Suprapubic skin (tissue), 4 donors: Measurements from ENCODE around the gene NLGN4Y.

Source experiments
- CTCF ChIP-seq, 2 donors: fragments of 200-600 bp in 1 of 2; fragments of 450-650 bp in 1 of 2; sonication (generic) in 1 of 2; IDR thresholded peaks; one replicate each; pipeline ENCODE4 v1.5.1; 2016 to 2019; ENCODE audit warnings: antibody characterized with exemption in 2 of 2, mild to moderate bottlenecking in 1 of 2, moderate library complexity in 1 of 2
- EP300 ChIP-seq: sonication (generic); formaldehyde crosslinking; IDR thresholded peaks from one replicate; pipeline ENCODE4 v1.6.1; 2017; ENCODE audit warnings: antibody characterized with exemption
- POLR2A ChIP-seq, 2 donors: fragments of 450-650 bp; IDR thresholded peaks; one replicate each; pipeline ENCODE4 v1.6.1; 2017; ENCODE audit warnings: antibody characterized with exemption in 2 of 2, mild to moderate bottlenecking in 2 of 2, moderate library complexity in 2 of 2
- POLR2AphosphoS5 ChIP-seq, 3 donors: sonication (generic); formaldehyde crosslinking; IDR thresholded peaks; one replicate each; pipeline ENCODE4 v1.6.1; 2017; ENCODE audit warnings: antibody characterized with exemption in 3 of 3

DNA sequence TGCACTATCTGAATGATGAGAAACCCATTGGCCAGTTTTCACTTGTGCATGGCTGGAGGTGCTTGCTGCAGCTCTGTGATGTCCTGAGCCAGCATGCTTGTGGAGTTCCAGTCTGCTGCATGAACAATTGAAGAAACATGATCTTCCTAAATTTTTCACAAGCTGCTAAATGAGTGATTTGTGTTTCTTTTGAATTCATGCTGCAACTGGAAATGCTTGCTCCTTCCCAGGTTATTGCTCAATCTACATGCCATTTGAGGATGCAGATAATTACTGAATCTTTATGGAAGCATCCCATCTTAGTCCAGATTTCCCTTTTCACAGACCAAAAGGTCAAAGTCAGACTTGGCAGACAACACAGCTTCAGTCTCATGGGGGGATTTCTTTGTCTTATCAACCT lies 170.2 kb downstream of the NLGN4Y start:
- TF ChIP-seq CTCF (IDR thresholded peaks at IDR 0.05) (no peak), POLR2AphosphoS5 (IDR thresholded peaks at IDR 0.05) (no peak), POLR2A (IDR thresholded peaks at IDR 0.05) (no peak), EP300 (no peak)
